Activated CD4-positive, alpha-beta T cell treated with anti-CD3 and anti-CD28 coated beads, Interleukin-2, Interleukin-6, amounts not matched to agents 100 ng/mL and 50 ng/mL, durations not matched to agents 16 hours and 8 hours (primary cell): Measurements from ENCODE around the gene DDX47.
"Not testable (repeated sequence)": the region's sequence is repeated elsewhere in the genome, so short reads cannot be mapped to it uniquely, and the experiment has no call there.

Source experiments
- DNase-seq: peaks from one replicate; pipeline ENCODE4 v3.0.0-alpha.2; 2020

The DDX47 gene

DNA sequence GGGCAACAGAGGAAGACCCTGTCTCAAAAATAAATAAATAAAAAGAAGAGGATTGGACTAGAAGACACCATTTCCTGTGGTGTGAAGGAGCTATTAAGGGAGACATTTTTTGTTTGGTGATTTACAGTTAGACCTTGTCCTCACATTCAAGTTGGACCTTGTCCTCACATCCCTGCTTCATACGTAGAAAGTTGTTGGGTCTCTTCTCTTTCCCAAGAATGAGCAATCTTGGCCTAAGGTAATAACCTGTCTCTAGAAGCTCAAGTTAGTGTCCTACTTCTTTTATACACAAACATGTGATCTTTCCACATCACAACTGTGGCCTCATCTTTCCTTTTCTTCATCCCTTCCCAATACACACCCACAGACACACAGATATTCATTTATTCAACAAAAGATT, 14.7 kb upstream of the DDX47 start:
- no peak for DNase-seq

DNA sequence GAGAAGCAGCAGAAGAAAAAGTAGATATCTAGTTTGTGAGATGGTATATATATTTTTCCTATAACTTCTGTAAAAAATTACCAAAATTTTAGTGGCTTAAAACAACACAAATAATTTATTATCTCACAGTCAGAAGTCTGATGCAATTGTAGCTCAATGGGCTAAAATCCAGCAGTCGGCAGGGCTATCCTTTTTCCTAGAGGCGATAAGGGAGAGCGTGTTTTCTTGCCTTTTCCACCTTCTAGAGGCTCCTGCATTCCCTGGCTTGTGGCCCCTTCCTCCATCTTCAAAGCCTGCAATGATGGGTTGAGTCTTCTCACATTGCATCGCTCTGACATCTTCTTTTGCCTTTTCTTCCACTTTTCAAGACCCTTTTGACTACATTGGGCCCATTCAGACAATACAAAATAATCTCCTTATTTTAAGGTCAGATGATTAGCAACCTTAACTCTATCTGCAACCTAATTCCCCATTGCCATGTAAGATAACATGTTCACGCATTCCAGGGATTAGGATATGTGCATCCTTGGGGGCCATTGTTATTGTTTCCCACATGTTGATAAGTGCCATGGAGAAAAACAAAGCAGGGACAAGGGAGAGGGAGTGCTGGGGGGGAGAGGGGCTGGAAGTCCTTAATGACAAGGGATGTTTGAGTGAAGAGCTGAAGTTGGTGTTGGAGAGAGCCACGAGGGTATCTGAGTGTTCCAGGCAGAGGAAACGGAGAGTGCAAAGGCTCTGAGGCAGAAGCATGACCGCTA, 13.8 kb upstream of the DDX47 start:
- no peak for DNase-seq

DNA sequence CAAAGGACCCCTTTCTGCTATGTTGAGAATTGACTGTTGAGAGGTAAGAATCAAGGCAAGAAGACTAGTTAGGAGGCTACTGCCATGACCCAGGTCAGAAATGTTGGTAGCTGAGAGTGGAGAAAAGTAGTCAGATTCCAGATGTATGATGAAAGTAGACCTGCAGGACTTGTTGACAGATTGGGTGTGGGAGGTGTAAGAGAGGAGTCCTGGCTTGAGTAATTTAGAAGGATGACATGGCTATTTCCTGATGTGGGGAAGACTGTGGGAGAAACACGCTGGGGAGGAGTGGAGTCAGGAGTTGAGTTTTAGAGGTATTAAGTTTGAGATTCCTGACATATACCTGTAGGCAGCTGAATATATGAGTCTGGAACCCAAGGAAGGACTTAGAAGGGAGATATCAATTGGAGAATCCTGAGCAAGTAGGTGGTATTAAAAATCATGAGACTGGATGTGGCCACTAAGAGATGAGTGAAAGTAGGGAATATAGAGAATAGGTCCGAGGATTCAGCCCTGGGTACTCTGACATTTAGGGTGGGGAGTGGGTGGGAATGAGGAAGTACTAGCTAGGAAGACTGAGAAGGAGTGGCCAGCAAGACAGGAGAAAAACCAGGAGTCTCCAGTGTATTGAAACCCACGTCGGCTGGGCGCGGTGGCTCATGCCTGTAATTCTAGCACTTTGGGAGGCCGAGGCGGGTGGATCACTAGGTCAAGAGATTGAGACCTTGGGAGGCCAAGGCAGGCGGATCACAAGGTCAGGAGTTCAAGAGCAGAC, 12.6 kb upstream of the DDX47 start:
- DNase-seq = no peak

DNA sequence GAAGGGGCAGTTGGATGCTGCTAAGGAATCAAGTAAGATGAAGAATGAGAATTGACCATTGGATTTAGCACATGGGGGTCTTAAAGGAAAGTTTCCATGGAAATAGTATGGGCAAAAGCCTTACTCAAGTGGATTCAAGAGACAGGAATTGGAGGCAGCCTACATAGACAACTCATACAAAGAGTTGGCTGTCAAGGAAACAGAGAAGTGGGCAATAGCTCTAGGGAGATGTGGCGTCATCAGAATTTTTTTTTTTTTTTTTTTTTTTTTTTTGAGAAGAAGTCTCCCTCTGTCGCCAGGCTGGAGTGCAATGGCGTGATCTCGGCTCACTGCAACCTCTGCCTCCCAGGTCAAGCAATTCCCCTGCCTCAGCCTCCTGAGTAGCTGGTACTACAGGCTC, 11.5 kb upstream of the DDX47 start:
- DNase-seq = not testable (repeated sequence)

DNA sequence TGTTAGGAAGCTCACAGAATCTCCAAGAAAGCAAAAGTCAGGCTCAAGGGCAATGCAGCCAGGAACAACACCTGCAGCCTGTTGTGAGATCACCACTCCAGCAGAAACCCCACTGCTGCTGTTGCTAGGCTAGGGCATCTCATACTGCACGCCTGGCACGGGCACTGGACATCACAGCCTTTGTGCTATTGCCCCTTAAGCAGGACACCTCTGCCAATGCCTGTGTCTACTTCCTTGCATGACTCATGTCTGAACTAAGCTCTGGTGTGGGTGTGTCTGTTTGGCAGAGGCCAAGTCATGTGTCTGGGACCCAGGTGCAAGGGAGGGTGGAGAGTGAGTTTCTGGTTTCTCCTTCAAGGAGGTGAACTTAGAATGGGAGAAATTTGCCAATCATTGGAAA, 10.0 kb upstream of the DDX47 start:
- DNase-seq = peak; percentile 82

DNA sequence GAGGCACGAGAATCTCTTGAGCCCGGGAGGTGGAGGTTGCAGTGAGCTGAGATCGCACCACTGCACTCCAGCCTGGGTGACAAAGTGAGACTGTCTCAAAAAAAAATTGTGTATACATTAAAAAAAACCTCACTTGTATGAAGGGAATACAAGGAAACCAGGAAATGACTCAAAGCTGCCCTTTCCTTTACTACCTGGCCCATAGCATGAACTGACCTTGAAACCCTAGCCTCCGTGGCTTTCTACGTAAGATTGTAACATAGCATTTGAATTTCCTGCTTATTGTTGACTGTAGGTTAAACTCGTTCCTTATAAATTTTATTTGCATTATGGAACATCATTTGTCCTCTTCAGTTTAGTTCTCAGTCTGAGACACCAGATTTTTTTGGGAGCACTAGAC, 9.1 kb upstream of the DDX47 start:
- DNase-seq = peak; percentile 33

DNA sequence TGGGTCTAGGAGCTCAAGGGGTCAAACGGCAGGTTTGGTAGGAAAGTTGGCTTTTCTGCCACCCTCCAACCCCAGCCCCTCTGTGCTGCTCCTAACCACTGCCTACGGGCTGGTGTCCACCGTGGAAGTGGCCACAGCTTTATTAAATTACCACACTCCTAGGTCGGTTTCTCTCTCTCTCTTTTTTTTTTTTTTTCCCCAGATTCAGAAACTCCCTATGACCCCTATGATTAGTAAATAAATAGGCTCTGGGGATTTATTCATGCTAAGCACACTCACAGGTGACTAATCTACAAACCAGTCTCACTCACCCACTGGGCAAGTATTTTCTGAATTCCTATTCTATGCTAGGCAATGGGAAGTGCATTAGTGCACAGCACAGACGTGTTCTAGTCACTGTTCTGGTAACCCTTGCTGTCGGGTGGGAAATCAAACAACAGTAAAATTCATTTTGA, 8.7 kb upstream of the DDX47 start:
- no peak for DNase-seq

DNA sequence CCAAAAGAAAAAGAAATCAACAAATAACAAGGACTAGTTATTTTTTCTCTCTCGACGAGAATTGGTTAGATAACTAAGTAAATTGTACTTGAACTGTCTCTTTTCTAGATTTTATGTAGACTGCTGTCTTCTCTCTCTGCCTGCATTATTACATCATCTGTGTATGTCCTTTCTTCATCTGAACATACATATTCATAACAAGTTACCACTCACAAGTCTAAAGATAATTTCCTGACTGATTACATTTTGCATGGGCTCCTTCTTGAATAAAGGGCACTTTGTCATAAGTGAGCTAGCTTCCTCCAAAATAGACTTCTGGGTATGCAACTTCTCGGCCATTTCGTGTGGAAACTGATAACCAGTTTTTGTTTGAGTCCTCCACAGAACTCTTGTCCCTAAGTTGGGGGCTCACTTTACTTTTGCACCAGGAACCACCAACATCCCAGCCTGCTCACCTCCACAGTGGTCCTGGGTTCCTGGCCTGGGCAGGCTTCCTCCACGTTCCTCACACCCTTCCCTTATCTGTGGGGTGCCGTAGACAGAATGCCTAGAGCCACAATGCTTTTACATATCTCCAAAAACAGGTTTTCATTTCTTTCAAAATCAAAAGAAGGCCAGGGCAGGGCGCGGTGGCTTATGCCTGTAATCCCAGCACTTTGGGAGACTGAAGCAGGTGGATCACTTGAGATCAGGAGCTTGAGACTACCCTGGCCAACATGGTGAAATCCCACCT, 6.2 kb upstream of the DDX47 start:
- DNase-seq = no peak

DNA sequence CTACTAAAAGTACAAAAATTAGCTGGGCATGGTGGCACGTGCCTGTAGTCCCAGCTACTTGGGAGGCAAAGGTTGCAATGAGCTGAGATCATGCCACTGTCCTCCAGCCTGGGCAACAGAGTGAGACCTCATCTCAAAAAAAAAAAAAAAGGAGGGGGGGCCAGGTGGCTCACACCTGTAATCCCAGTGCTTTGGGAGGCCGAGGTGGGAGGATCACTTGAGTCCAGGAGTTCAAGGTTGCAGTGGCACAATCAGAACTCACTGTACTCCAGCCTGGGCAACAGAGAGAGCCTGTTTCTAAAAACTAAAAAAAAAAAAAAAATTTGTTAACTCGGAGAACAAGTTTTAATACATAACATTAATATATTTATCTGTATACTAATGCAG, 5.6 kb upstream of the DDX47 start:
- not testable (repeated sequence) for DNase-seq

DNA sequence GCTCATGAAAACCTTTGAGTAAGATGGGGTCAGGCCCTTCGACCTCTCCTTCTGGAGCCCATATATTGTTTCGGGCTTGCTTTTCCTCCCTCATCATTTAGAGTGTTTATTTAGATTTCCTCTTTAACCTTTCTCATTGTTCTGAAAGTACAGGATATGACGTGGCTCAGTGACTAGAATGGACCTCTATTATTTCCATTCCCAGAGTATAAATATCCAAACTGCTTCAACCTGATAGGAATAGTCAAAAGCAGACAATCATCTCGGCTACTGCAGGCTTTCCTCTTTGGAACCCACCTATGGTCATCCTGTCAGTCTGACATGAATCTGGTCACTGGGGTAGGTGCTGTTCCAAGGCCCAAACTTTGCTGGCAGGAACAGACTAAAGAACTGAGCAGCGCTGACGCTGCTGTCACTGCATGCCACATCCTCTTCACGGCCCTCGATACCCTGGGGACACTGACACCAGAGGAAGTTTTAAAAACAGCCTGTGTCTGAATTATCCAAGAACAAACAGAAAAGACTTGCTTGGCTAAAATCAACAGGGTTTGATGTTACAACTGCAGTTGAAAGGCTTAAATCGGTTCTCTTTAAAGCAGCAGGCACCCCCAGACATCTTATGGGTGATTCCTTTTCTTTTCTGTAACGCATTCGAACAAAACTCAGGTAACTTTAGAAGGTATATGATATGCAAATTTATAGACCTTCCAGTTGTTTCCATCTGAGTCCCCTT, 5.0 kb upstream of the DDX47 start:
- peak; percentile 71 for DNase-seq

DNA sequence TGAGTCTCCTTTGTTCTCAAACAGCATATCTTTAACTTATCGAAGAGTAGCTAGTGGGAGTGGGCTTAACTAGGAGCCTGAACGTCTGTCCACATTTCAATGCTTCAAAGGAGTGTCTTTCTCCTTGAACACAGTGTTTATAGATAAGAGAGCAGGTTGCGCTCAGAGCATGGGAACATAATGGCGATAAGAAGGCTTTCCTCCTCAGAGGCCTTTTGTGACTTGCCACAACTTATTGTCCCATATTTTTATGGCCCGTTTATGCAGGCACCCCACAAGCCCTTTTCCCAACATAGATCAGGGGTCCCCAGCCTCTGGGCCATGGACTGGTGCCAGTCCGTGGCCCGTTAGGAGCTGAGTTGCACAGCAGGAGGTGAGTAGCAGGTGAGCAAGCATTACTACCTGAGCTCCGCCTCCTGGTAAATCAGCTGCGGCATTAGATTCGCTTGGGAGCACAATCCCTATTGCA, 2.6 kb upstream of the DDX47 start:
- DNase-seq = no peak

DNA sequence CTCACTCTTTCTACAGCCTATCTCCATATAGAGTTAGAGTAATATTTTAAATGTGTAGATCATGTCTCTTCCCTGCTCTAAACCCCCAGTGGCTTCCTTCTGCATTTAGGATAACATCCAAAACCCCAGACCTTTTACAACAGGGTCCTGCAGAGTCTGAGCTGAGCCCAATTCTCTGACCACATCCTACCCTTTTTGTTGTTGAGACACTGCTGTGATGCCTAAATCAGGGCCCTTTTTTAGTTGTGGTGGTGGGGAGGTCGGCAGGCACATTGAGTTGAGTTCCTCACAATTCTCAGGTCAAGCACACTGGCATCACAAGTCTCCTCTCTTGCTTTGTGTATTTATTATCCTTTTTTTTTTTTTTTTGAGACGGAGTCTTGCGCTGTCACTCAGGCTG, 1.8 kb upstream of the DDX47 start:
- DNase-seq = no peak

DNA sequence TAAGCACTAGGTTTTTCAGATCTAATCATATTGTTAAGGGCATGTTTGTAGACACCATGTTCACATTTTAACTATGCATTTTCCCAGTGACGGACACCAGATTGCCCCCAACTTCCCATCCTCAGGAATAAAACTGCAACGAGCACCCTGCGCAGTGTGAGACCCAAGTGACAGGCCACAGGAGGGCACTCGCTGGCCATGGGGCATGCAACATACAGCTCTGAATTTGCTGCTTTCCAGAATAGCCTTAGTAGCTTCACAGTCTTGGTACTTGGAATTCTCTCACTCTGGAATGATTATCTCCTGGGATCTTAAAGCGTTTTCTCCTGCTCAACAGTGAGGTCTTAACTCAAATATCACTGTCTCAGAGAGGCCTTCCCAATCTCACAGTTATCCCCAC, 972 bp upstream of the DDX47 start:
- DNase-seq = no peak

DNA sequence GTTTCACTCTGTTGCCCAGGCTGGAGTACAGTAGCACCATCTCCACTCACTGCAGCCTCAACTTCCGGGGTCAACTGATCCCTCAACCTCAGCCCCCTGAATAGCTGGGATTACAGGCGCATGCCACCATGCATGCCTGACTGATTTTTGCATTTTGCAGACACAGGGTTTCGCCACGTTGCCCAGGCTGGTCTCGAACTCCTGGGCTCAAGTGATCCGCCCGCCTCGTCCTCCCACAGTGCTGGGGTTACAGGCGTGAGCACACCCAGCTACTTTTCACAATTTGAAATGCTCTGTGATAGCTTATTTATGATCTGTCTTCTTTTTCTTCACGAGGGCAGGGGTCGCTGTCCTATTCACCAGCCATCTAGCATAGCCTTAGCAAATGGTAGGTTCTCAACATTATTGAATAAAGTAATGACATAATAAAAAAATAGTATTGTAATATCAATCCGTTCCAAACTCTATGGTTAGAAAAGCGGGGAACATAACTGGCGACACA, 477 bp upstream of the DDX47 start:
- DNase-seq = no peak

DNA sequence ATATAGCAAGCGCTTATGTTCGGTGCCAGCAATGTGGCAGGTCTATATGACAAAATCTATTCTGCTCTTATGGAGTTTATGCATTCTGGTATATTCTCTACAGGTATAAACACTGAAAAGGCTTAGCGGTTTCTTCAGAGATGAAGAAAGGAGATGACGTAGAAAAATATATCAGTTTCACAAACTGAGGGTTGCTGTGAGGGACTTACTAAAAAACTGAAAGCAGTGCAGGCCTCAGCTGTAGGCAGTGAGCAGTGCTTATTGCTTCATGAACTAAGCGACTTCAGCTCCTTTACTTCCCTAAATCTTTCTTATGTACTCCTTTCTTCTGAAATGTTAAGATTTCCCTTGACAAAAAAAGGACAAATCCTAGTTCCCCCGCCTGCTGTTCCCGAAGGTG, 4.5 kb downstream of the DDX47 start:
- DNase-seq = no peak

DNA sequence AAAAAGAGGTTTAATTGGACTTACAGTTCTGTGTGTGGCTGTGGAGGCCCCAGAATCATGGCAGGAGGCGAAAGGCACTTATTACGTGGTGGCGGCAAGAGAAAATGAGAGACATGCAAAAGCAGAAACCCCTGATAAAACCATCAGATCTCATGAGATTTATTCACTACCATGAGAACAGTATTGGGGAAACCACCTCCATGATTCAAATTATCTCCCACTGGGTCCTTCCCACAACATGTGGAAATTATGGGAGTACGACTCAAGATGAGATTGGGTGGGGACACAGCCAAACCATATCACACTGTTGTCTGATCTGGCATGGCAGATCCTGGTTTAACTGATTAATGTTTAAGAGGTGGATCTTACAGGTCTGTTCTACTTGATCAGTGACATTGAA, 5.6 kb downstream of the DDX47 start:
- no peak for DNase-seq

DNA sequence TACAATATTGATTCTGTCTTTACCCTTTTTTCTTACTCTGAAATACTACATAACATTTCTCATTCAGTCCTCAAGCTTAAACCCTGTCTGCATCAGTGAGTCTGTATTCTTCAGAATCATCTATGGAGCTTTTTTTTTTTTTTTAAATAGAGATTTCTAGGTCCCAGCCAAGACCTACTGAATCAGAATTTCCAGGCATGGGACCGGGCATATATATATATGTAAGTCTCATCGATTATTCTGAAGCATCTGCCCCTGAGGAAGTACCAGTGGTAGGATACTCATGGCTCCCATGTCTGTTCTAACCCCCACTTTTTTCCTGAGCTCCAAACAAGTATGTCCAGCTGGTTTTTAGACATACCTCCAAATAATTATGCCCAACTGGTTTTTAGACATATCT, 6.1 kb downstream of the DDX47 start:
- DNase-seq = no peak

DNA sequence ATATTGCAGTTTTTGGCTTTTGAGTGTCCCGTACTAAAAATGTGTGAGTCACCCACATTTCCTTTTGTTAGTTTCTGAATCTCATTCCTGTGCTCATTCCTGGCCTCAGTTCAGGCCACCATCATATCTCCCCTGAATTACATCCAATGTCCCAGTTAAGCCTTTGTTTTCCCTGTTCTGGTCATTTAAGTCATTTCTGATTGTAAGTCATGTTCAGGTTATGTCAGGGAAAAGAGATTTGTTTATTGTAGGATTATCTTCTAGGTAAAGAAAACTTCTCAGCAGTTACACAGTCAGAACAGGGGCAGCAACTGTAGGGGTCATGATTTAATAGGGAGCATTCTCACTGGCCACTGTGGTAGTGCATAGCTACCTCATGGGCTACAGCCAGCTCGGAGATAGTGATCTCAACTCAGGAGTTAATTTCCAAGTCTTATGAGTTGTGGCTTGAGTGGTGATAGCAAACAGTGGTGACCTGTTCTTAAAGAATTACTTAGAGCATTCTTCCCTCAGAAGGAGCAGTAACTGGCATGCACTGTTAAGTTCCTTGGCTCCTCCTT, 6.7 kb downstream of the DDX47 start:
- DNase-seq = no peak

DNA sequence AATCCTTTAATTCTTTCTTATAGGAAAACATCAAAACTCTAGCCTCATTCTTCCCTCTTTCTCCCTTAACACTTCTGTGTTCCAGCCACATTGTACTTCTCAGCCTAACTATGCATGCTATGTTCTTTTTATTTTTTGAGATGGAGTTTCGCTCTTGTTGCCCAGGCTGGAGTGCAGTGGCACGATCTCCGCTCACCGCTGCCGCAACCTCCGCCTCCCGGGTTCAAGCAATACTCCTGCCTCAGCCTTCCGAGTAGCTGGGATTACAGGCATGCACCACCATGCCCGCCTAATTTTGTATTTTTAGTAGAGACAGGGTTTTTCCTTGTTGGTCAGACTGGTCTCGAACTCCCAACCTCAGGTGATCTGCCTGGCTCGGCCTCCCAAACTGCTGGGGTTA, 7.2 kb downstream of the DDX47 start:
- DNase-seq = not testable (repeated sequence)

DNA sequence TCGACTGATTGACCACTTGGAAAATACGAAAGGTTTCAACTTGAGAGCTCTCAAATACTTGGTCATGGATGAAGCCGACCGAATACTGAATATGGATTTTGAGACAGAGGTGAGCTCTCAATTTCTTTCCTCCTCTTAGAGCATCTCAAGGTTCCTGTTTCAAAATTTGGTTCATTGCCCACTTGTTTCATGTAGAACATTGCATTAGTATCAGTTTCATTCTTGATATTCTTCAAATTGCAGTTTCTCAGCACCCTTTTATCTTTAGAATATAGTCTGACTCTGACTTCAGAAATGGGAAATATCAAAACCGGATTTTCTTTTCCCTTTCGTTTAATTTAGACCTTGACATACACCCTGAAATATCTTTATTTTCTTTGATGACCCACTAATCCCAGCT, 8.8 kb downstream of the DDX47 start:
- no peak for DNase-seq

DNA sequence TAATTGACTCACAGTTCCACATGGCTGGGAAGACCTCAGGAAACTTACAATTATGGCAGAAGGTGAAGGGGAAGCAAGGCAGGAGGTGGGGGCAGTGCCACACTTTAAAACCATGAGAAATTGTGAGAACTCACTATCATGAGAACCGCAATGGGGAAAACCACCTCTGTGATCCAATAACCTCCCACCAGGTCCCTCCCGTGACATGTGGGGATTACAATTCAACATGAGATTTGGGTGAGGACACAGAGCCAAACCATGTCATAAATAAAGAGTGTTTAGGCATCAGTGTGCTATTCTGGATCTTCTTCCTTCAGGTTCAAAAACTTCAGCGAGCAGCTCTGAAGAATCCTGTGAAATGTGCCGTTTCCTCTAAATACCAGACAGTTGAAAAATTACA, 9.7 kb downstream of the DDX47 start:
- no peak for DNase-seq

DNA sequence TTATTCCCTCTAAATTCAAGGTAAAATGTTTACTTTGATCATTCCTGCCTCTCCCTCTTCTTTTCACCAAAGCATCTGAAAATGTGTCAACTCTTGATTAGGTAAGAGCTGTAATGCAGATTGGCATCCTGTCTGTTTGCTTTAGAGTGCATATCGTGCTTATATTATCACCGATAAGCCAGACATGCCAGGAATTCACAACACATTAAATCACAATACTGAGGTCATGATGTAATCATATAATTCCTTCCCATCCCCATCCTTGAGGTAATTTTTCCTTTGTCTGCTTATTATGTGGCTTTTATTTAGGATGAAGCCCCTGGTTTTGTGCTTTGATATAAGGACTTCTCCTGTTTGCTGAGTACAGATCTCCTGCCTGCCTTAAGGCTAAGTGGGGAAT, 10.2 kb downstream of the DDX47 start:
- no peak for DNase-seq

DNA sequence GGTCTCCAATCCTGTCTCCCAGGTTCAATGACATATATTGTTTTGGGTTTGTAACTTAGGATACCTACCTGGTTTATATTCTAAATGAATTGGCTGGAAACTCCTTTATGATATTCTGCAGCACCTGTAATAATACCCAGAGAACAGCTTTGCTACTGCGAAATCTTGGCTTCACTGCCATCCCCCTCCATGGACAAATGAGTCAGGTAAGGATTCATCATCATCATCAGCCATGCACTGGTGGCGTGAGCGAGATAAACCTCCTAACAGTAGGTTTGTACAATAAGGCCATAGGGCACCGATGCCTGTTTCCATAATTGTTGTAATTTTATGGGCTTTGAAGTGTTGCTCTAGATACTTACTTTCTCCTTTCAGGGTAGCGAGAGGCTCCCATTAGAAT, 10.7 kb downstream of the DDX47 start:
- no peak for DNase-seq
